ENCODE data around the gene CCDC195.

DNA sequence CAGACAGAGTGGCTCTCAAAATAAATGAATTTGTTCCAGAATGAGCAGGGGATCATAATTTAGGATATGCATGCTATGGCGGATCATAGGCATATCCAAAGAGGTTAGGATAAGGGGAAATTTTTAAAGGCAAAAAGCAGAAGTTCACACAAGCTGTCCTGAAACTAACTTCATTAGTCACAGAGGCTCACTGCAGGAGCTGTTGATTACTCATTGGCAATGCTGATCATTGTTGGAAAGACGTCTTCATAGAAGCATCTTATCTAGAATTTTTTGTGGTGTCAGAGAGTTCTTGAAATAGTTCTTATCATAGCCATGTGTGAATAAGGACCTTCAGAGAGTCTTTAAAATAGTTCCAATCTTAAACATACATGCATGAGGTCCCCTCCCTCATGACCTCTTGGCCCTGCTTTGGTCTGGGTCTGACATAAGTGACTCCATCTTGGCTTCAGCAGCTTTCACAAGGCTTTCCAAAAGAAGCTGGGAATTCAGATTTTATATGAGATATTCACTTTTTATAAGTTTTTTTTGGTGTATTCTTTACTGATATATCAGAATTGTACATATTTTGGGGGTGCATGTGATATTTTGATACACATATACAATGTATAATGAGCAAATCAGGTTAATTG lies 7.5 kb upstream of the CCDC195 start:
- TF ChIP-seq POLR2A (IDR thresholded peaks at IDR 0.05) = no peak
- TF ChIP-seq, protein P1, sequence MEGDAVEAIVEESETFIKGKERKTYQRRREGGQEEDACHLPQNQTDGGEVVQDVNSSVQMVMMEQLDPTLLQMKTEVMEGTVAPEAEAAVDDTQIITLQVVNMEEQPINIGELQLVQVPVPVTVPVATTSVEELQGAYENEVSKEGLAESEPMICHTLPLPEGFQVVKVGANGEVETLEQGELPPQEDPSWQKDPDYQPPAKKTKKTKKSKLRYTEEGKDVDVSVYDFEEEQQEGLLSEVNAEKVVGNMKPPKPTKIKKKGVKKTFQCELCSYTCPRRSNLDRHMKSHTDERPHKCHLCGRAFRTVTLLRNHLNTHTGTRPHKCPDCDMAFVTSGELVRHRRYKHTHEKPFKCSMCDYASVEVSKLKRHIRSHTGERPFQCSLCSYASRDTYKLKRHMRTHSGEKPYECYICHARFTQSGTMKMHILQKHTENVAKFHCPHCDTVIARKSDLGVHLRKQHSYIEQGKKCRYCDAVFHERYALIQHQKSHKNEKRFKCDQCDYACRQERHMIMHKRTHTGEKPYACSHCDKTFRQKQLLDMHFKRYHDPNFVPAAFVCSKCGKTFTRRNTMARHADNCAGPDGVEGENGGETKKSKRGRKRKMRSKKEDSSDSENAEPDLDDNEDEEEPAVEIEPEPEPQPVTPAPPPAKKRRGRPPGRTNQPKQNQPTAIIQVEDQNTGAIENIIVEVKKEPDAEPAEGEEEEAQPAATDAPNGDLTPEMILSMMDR (IDR thresholded peaks at IDR 0.05) = no peak
- TF ChIP-seq POLR2AphosphoS5 (IDR thresholded peaks at IDR 0.05) = no peak
- TF ChIP-seq EP300 (IDR thresholded peaks at IDR 0.05) = no peak

Data from suprapubic skin (tissue), 4 donors.